ENCODE measurements around the gene CAPNS1. TPM values are rescaled to one million over a fixed set of nuclear protein-coding genes. Genes with fewer than 3 reads are reported as not detected.

Gene CAPNS1
- total and polyA plus RNA-seq, 8 donors, result 479 to 720 (median 589) TPM

DNA sequence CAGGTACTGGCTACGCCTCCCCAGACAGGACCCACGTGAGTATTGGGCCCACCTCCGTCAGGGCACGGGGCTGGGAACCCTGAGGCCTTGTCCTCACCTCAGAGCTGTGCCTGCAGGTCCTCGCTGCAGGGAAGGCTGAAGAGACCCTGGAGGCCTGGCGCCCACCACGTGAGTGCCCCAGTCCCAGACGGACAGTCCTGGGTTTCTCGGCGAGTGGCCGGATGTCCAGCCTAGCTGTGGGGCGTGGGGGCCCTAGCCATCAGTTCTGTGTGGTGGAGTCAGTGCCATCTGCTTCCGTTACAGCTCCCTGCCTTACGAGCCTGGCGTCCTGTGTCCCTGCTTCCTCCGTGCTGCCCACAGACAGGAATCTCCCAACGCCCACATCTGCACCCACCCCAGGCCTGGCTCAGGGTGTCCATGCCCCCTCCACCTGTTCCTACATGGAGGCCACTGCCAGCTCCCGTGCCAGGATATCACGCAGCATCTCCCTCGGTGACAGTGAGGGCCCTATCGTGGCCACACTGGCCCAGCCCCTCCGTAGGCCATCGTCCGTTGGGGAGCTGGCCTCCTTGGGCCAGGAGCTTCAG is 36.7 kb upstream of the CAPNS1 start:
- no peak overlapping the region for H3K4me3 ChIP-seq
- ATAC-seq (no peak), DNase-seq (no peak)
- no peaks in the 10 kb centered on the region for H3K9me3 ChIP-seq
- H3K4me1 ChIP-seq, result no peaks in the 10 kb centered on the region
- H3K36me3 ChIP-seq, result peaks cover 0 to 67% of the 10 kb centered on the region in 2 donors
- intact Hi-C loops (cut with DNase I), result no loop called here
- H3K27me3 ChIP-seq, result no peaks in the 10 kb centered on the region
- TF ChIP-seq, protein P1, sequence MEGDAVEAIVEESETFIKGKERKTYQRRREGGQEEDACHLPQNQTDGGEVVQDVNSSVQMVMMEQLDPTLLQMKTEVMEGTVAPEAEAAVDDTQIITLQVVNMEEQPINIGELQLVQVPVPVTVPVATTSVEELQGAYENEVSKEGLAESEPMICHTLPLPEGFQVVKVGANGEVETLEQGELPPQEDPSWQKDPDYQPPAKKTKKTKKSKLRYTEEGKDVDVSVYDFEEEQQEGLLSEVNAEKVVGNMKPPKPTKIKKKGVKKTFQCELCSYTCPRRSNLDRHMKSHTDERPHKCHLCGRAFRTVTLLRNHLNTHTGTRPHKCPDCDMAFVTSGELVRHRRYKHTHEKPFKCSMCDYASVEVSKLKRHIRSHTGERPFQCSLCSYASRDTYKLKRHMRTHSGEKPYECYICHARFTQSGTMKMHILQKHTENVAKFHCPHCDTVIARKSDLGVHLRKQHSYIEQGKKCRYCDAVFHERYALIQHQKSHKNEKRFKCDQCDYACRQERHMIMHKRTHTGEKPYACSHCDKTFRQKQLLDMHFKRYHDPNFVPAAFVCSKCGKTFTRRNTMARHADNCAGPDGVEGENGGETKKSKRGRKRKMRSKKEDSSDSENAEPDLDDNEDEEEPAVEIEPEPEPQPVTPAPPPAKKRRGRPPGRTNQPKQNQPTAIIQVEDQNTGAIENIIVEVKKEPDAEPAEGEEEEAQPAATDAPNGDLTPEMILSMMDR (IDR thresholded peaks at IDR 0.05), result no peak
- H3K27ac ChIP-seq, result no peak overlapping the region

DNA sequence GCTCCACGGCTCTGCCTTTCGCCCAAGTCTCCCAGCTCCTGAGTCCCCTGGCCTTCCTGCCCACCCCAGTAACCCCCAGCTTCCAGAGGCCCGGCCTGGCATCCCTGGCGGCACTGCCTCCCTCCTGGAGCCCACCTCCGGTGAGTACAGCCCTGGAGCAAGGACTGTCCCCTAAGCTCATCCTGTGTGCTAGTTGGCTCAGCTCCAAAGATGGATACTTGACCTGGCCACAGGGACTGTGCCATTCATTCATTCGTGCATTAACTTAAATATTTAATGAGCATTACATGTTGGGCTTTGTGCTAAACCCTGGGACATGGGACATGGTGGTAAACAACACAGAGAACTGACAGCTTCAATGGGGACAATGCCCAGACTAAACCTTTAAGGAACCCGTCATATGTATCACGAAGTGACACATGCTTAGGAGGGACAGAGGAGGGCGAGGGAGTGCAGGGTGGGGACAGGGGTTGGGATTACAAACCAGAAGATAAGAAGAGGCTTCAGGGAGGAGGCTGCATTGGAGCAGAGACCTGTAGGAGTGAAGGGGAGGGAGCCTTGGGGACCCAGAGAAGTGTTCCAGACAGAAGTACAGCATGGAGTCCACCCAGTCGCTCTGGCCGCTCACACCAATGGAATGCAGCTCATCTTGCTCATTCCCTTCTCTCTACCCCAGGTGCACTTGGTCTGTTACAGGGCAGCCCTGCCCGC is 35.9 kb upstream of the CAPNS1 start:
- ATAC-seq (no peak), DNase-seq (no peak)
- Histone ChIP-seq H3K36me3 (peaks cover 0 to 67% of the 10 kb centered on the region in 2 donors), H3K27me3 (no peaks in the 10 kb centered on the region), H3K9me3 (no peaks in the 10 kb centered on the region), H3K27ac (no peak overlapping the region), H3K4me3 (no peak overlapping the region), H3K4me1 (no peaks in the 10 kb centered on the region)
- intact Hi-C loops (cut with DNase I), result no loop called here
- TF ChIP-seq, protein P1 (IDR thresholded peaks at IDR 0.05), result no peak

DNA sequence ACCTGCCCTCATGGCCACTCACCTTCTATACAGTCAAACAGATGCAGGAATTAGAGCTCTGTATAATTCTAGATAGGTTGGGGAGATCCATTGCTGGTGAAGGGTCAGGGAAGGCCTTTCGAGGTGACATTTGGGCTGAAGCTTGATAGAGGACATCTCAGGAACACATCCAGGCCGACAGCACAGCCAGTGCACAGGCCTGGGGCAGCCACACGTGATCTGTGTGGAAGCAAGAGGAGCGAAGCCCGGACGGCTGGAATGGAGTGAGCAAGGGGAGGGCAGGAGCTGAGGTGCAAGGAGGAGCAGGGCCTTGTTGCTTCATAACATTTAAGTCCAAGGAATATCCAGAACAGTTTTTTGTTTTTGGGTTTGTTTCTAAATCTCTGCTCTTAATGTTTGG is 33.4 kb upstream of the CAPNS1 start:
- intact Hi-C loops (cut with DNase I), result no loop called here
- ATAC-seq, result no peak
- no peaks in the 10 kb centered on the region for H3K4me1 ChIP-seq
- H3K4me3 ChIP-seq, result no peak overlapping the region
- TF ChIP-seq, protein P1 (IDR thresholded peaks at IDR 0.05), result no peak
- H3K9me3 ChIP-seq, result no peaks in the 10 kb centered on the region
- no peak for DNase-seq
- H3K36me3 ChIP-seq, result peaks cover 0 to 62% of the 10 kb centered on the region in 2 donors
- H3K27me3 ChIP-seq, result no peaks in the 10 kb centered on the region
- no peak overlapping the region for H3K27ac ChIP-seq

DNA sequence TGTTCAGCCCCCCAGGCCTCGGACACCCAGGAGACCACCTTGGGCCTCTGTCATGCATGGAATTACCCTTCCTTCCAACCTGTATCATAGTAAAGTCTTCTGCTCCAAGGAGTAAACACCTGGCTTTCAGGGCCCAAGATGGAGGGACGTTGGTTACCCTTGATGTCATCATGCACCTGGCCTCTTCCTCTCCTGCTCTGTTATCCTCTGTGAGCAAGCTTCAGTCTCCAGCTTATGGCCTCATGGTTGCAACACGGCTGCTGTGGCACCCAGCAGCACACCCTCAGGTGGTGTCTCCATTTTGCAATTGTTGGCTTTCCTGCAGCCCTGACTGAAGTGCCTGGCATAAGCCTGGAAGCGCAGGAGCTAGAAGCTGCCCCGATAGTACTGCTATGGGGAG is 32.9 kb upstream of the CAPNS1 start:
- H3K4me1 ChIP-seq, result no peaks in the 10 kb centered on the region
- H3K27ac ChIP-seq, result no peak overlapping the region
- no peak overlapping the region for H3K4me3 ChIP-seq
- peaks cover 0 to 62% of the 10 kb centered on the region in 2 donors for H3K36me3 ChIP-seq
- H3K9me3 ChIP-seq, result no peaks in the 10 kb centered on the region
- ATAC-seq, result no peak
- TF ChIP-seq, protein P1 (IDR thresholded peaks at IDR 0.05), result no peak
- no peak for DNase-seq
- H3K27me3 ChIP-seq, result no peaks in the 10 kb centered on the region
- intact Hi-C loops (cut with DNase I), result no loop called here

DNA sequence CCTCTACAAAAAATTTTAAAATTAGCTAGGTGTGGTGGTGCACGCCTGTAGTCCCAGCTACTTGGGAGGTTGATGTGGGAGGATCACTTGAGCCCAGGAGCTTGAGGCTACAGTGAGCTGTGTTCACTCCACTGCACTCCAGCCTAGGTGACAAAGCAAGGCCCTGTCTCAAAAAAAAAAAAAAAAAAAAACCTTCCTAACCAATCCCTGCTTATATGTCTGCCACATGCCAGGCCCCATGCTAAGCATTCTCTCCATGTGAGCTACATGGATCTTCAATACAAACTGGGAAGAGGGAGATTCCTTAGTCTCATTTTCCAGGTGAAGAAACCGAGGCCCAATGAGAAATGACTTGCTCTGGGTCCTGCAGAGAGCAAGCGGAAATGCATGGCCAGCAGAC is 31.2 kb upstream of the CAPNS1 start:
- Histone ChIP-seq H3K9me3 (no peaks in the 10 kb centered on the region), H3K36me3 (peaks cover 0 to 61% of the 10 kb centered on the region in 2 donors), H3K4me1 (peaks cover 0 to 10% of the 10 kb centered on the region in 2 donors), H3K27ac (no peak overlapping the region), H3K27me3 (no peaks in the 10 kb centered on the region), H3K4me3 (no peak overlapping the region)
- DNase-seq (no peak), ATAC-seq (no peak)
- TF ChIP-seq, protein P1 (IDR thresholded peaks at IDR 0.05), result no peak
- intact Hi-C loops (cut with DNase I), result no loop called here

Data from left lung (tissue), 10 donors.